HK-2 (cell line): ENCODE data around the gene CDC27.
"Not testable (repeated sequence)": the region's sequence is repeated elsewhere in the genome, so short reads cannot be mapped to it uniquely, and the experiment has no call there.

Source experiments
- DNase-seq: peaks from one replicate; pipeline ENCODE4 v3.0.0-alpha.2; 2018; ENCODE audit not compliant: unreplicated experiment

CDC27 gene

DNA sequence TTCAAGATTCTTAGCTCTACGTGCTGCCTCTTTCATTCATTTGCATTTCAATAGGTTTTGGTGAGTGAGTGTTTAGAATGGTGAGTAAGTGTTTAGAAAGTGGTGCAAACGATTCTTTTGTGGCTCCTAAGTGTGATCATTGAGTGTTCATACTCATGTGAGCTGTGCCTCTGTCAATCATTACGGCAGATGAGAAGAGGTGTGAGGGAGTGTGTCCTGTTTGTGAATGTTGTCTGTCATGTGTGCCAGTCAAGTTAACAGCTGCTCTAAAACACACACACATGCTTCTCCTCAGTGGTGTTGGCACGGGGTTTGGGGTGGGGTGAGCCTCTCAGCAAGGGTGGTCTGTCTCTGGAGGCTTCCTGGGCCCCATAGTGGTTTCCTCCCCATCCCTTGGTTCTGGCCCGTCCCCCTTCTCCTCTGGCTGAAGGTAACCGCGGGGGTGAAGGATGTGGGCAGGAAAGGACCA, 31.5 kb upstream of the CDC27 start:
- DNase-seq: no peak

DNA sequence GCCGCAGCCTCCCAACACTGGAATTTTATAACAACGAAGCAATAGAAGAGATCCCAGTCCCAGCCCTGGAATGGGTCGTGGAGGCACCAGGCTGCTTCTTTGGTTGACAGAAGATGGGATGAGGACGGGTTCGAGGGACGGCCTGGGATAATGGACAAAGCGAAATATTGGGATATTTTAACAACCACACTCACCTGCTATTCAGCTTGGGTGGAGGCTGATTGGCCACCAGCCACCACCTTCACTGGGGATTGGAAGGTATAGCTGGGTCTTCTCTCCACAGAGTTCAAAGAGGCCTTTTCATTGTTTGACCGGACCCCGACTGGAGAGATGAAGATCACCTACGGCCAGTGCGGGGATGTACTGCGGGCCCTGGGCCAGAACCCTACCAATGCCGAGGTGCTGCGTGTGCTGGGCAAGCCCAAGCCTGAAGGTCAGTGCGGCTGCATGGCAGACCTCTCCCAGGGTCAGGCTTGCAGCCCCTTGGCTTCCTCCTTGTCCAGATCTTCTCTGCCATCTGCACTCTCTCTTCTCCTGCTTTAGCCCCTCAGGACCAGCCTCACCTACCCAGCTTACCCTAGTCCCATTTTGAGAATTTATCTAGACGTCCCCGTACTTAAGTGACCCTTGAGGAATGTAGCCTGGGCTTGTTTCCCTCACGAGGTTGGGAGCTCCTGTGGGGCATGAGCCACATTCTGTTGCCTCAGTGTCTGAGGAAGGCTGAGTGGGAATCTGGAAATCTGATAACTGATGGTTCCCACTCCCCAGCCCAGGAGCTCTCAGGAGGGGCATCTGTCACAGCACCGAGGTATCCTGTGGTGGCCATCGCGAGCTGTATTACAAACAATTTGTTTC, 30.8 kb upstream of the CDC27 start:
- DNase-seq: no peak

DNA sequence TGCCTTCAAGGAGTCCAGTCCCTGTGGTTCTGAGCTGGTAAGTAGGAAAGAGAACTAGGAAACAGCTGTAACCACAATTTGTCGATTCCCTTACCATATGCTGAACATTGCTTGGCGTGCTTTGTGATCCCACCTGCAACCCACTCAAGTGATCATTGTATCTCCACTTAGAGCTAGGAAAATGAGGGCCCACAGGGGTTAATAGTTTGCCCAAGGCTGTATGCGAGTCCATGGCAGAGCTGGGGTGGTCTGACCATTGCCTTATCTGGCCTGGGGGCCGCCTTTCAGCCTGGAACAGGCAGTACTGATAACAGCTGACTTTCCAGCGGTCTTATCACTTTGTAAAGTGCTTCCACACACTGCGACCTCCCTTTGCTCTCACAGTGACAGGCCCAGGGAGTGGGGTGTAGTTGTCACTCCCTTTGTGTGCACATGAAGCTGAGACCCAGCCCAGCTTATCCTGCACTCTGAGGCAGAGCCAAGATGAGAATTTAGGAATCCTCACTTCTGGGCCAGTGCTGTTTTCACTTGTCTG, 29.9 kb upstream of the CDC27 start:
- no peak for DNase-seq

- DNase-seq: not testable (repeated sequence)
Observed at GRCh38 chr17:47217279-47217678, 28.2 kb upstream of the CDC27 start.

DNA sequence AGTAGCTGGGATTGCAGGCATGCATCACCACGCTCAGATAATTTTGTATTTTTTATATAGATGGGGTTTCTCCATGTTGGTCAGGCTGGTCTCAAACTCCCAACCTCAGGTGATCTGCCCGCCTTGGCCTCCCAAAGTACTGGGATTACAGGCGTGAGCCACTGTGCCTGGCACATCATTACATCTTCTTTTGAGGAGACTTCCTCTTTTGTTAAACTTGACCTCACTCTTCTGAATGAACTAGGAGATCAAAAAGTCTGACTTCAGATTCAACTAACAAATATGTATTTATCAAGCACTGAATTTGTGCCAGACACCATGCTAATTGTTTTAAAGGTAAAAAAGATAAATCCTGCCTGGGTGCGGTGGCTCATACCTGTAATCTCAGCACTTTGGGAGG, 27.7 kb upstream of the CDC27 start:
- DNase-seq: not testable (repeated sequence)

GRCh38 chr17:47214931-47215330, 25.8 kb upstream of the CDC27 start:
- no peak for DNase-seq

- DNase-seq: no peak
Observed at GRCh38 chr17:47213540-47213939, 24.4 kb upstream of the CDC27 start.

DNA sequence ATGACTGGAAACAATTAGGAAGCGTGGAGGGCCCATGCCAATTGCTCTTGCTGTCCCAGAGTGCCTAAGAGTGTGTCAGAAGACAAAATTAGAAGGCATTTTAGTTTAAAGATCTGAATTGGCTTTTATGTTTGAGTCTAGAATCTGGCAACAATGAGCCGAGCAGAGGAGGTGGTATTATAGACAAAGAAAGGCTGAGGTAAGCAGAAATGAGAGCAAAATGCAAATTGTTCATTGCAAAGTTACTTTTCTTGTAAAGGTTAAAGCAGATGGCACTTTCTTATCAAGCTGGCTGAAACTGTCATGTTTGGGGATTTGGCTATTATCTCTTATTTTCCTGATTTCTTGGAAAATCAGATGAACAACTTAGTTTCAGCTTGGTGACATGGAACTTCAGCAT, 23.4 kb upstream of the CDC27 start:
- DNase-seq: no peak

GRCh38 chr17:47210779-47211178, 21.7 kb upstream of the CDC27 start:
- DNase-seq: no peak

GRCh38 chr17:47210105-47210504, 21.0 kb upstream of the CDC27 start:
- no peak for DNase-seq

- DNase-seq: no peak
Observed at GRCh38 chr17:47209499-47209898, 20.4 kb upstream of the CDC27 start.

- DNase-seq: no peak
Observed at GRCh38 chr17:47208744-47209488, 19.8 kb upstream of the CDC27 start, which contains the start of gene MYL4. Gene MYL4, plus strand, starts transcription at chr17:47209348. Its CDS starts 75 bp downstream, at chr17:47209423.

- DNase-seq: no peak
Observed at GRCh38 chr17:47207143-47208067, 18.3 kb upstream of the CDC27 start.

- DNase-seq: peak; percentile 83
Observed at GRCh38 chr17:47205419-47205963, 16.4 kb upstream of the CDC27 start.

- peak; percentile 44 for DNase-seq
Observed at GRCh38 chr17:47204722-47205418, 15.8 kb upstream of the CDC27 start.

GRCh38 chr17:47203984-47204721, 15.1 kb upstream of the CDC27 start:
- DNase-seq: peak; percentile 37

DNA sequence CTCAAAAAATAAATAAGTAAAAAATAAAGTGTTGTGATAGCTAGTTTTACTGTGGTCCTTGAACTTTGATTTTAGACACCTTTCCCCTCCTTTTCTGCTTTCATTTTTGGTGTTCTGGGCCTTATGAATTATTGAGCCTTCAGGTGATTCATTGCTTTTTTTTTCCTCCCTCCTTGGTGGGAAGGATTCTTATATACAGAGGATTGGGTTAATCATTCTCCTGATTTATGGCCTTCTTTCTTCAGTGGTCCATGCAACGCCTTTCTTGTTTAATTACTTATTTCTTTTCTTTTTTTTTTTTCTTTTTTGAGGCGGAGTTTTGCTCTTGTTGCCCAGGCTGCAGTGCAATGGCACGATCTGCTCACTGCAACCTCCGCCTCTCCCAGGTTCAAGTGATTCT, 12.1 kb upstream of the CDC27 start:
- no peak for DNase-seq

- DNase-seq: no peak
Observed at GRCh38 chr17:47200325-47200664, 11.2 kb upstream of the CDC27 start.

DNA sequence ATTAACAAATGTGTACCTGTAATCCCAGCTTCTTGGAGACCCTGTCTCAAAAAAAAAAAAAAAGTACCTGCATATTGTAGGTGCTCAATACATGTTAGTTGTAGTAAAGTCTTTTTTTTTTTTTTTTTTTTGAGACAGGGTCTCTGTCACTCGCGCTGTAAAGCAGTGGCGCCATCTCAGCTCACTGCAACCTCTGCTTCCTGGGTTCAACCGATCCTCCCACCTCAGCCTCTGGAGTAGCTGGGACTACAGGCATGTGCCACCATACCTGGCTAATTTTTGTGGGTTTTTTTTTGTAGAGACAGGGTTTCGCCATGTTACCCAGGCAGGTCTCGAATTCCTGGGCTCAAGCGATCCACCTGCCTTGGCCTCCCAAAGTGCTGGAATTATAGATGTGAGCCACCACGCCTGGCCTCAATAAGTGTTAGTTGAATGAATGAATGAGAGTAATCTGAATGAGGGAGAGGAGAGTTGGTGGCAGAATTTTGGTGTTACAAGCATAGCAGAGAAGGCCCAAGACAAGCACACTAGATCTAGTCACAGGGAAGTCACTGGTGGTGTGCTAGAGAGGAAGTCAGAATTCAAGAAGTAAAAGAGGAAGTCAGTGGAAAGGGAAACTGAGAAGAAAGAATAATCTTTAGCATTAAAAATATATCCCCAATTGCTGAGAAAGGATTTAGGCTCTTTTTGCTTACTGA, 10.7 kb upstream of the CDC27 start:
- no peak for DNase-seq
